ENCODE results near the gene ARID1B.
A peak's percentile ranks its signal among the peaks of the same experiment; 100 is the strongest.

The ARID1B gene

DNA sequence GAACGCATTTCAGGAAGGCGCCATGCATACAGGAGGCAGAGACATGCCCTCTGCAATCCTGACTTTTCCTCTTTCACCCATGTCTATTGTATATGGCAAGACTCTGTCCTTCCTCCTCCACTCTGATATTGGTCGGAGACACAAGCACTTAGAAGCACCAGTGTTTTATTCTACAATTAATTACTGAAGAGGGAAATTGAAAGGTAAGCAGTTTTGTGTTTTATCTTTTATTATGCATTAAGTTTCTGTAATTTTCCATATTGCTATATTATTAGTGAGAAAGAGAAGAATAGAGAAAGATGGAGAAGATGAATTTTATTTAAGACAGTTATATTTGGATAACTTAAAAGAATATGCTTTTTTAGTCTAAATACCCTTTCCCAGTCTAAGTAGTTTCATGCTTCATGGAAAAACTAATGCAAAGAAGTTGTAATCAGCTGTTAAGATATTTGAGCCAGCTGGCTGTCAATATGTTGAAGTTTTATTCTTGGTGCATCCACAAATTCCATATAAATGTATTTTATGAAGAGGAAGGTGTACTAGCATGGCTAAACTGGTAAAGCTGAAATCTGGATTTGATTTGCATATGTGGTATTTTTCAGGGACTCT lies 13.6 kb downstream of the ARID1B start:
- Histone ChIP-seq H4K91ac (ENCODE audit: low read depth, low read length, poor library complexity) (no peak overlapping the region), H3K14ac (ENCODE audit: low read length) (no peak overlapping the region), H2AFZ (ENCODE audit: low read length) (no peak overlapping the region), H2BK120ac (ENCODE audit: low read depth, low read length) (no peak overlapping the region), H3K18ac (ENCODE audit: low read length) (no peak overlapping the region), H3K4me1 (ENCODE audit: control insufficient read depth in 2 of 2, insufficient read depth in 1 of 2, low read depth in 1 of 2, low read length in 2 of 2) (peaks cover 16 to 19% of the 10 kb centered on the region in 2 donors), H2BK12ac (ENCODE audit: low read length) (no peak overlapping the region), H3K27ac (replicated peaks; ENCODE audit: low read length) (no peak overlapping the region), H3K36me3 (replicated peaks in 1 of 2; ENCODE audit: control insufficient read depth in 2 of 2, insufficient read depth in 2 of 2, low read length in 2 of 2) (peaks cover 0 to 8% of the 10 kb centered on the region in 2 donors), H3K4ac (ENCODE audit: low read length) (no peak overlapping the region), H3K9ac (ENCODE audit: low read depth, low read length, poor library complexity) (no peak overlapping the region), H2AK5ac (ENCODE audit: low read depth, low read length) (no peak overlapping the region), H2BK5ac (ENCODE audit: low read length) (no peak overlapping the region), H2BK15ac (ENCODE audit: low read length) (no peak overlapping the region), H3K4me2 (ENCODE audit: insufficient read depth, low read length, poor library complexity, severe bottlenecking) (no peak overlapping the region), H3K4me3 (ENCODE audit: low read length in 2 of 2) (no peak overlapping the region), H3K23ac (ENCODE audit: low read depth, low read length, poor library complexity) (no peak overlapping the region), H4K8ac (ENCODE audit: low read depth, low read length) (no peak overlapping the region), H3K27me3 (ENCODE audit: control insufficient read depth in 3 of 3, insufficient read depth in 3 of 3, low read depth in 1 of 3, low read length in 3 of 3) (no peaks in the 10 kb centered on the region), H3K9me3 (replicated peaks in 1 of 2; ENCODE audit: control insufficient read depth in 2 of 2, insufficient read depth in 1 of 2, low read depth in 1 of 2, low read length in 2 of 2) (no peaks in the 10 kb centered on the region), H3K79me1 (ENCODE audit: low read depth, low read length) (peaks cover 9% of the 10 kb centered on the region)
- DNase-seq (ENCODE audit: low spot score): no peak
- WGBS, 2 donors (ENCODE audit: extremely low coverage in 2 of 2, insufficient read length in 2 of 2, insufficient replicate concordance in 1 of 2): no CpG with 5 or more reads among the region's 3 CpGs

DNA sequence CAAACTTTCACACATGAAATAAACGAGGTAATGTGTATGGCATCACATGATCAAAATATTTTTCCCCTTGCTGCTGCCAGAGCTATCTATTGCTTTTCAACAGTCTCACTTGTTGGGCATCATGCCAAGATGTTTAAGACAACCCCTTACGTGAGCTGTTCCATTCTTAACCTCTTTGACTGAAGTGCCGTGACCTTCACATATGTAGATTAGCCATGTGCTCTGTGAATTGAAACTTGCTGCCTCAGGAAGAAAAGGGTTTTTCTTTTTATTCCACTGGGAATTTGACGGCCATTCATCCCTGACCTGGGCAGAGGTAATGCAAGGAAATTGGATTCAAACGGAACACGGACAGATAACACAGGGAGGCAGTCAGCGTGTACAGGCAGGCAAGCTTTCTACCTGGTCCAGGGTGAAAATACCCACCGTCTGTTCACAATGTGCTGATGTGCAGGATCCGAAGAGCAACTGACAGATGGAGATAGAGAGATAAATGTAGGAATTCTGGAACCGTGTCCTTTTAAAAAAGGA lies 14.2 kb downstream of the ARID1B start:
- Histone ChIP-seq H3K4ac (ENCODE audit: low read length) (no peak overlapping the region), H4K8ac (ENCODE audit: low read depth, low read length) (no peak overlapping the region), H3K14ac (ENCODE audit: low read length) (no peak overlapping the region), H2BK120ac (ENCODE audit: low read depth, low read length) (no peak overlapping the region), H3K27me3 (ENCODE audit: control insufficient read depth in 3 of 3, insufficient read depth in 3 of 3, low read depth in 1 of 3, low read length in 3 of 3) (no peaks in the 10 kb centered on the region), H3K4me1 (ENCODE audit: control insufficient read depth in 2 of 2, insufficient read depth in 1 of 2, low read depth in 1 of 2, low read length in 2 of 2) (peaks cover 16 to 19% of the 10 kb centered on the region in 2 donors), H3K9me3 (replicated peaks in 1 of 2; ENCODE audit: control insufficient read depth in 2 of 2, insufficient read depth in 1 of 2, low read depth in 1 of 2, low read length in 2 of 2) (no peaks in the 10 kb centered on the region), H3K9ac (ENCODE audit: low read depth, low read length, poor library complexity) (no peak overlapping the region), H3K18ac (ENCODE audit: low read length) (no peak overlapping the region), H2BK5ac (ENCODE audit: low read length) (no peak overlapping the region), H3K79me1 (ENCODE audit: low read depth, low read length) (peaks cover 9% of the 10 kb centered on the region), H2BK12ac (ENCODE audit: low read length) (no peak overlapping the region), H3K36me3 (replicated peaks in 1 of 2; ENCODE audit: control insufficient read depth in 2 of 2, insufficient read depth in 2 of 2, low read length in 2 of 2) (peaks cover 0 to 4% of the 10 kb centered on the region in 2 donors), H3K4me2 (ENCODE audit: insufficient read depth, low read length, poor library complexity, severe bottlenecking) (no peak overlapping the region), H3K23ac (ENCODE audit: low read depth, low read length, poor library complexity) (no peak overlapping the region), H2AFZ (ENCODE audit: low read length) (no peak overlapping the region), H3K27ac (replicated peaks; ENCODE audit: low read length) (no peak overlapping the region), H2AK5ac (ENCODE audit: low read depth, low read length) (no peak overlapping the region), H4K91ac (ENCODE audit: low read depth, low read length, poor library complexity) (no peak overlapping the region), H3K4me3 (ENCODE audit: low read length in 2 of 2) (no peak overlapping the region), H2BK15ac (ENCODE audit: low read length) (no peak overlapping the region)
- peak; percentile 24 for DNase-seq (ENCODE audit: low spot score)
- no CpG with 5 or more reads among the region's 10 CpGs for WGBS, 2 donors (ENCODE audit: extremely low coverage in 2 of 2, insufficient read length in 2 of 2, insufficient replicate concordance in 1 of 2)

DNA sequence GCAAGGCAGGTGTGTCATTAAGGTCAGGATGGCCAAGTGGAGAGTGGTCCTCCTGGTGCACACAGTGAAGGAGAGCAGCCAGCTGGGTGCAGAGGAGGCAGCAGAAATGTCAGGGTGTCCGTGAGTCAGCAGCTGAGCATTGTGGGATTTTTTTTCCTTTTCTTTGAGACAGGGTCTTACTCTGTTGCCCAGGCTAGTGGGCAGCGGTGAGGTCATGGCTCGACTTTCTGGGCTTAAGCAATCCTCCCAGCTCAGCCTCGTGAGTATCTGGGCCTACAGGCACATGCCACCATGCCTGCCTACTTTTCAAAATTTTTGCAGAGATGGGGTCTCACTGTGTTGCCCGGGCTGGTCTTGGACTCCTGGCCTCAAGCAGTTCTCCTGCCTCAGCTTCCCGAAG lies 16.0 kb downstream of the ARID1B start:
- WGBS, 2 donors (ENCODE audit: extremely low coverage in 2 of 2, insufficient read length in 2 of 2, insufficient replicate concordance in 1 of 2): no CpG with 5 or more reads among the region's 6 CpGs
- Histone ChIP-seq H2BK15ac (ENCODE audit: low read length) (no peak overlapping the region), H2BK120ac (ENCODE audit: low read depth, low read length) (no peak overlapping the region), H3K4me2 (ENCODE audit: insufficient read depth, low read length, poor library complexity, severe bottlenecking) (no peak overlapping the region), H2AFZ (ENCODE audit: low read length) (no peak overlapping the region), H2BK12ac (ENCODE audit: low read length) (no peak overlapping the region), H3K4me3 (ENCODE audit: low read length in 2 of 2) (no peak overlapping the region), H4K91ac (ENCODE audit: low read depth, low read length, poor library complexity) (no peak overlapping the region), H3K36me3 (replicated peaks in 1 of 2; ENCODE audit: control insufficient read depth in 2 of 2, insufficient read depth in 2 of 2, low read length in 2 of 2) (peaks cover 0 to 13% of the 10 kb centered on the region in 2 donors), H3K14ac (ENCODE audit: low read length) (no peak overlapping the region), H3K4me1 (ENCODE audit: control insufficient read depth in 2 of 2, insufficient read depth in 1 of 2, low read depth in 1 of 2, low read length in 2 of 2) (peaks cover 17 to 19% of the 10 kb centered on the region in 2 donors), H3K9me3 (replicated peaks in 1 of 2; ENCODE audit: control insufficient read depth in 2 of 2, insufficient read depth in 1 of 2, low read depth in 1 of 2, low read length in 2 of 2) (no peaks in the 10 kb centered on the region), H2AK5ac (ENCODE audit: low read depth, low read length) (no peak overlapping the region), H4K8ac (ENCODE audit: low read depth, low read length) (no peak overlapping the region), H3K27ac (replicated peaks; ENCODE audit: low read length) (no peak overlapping the region), H2BK5ac (ENCODE audit: low read length) (no peak overlapping the region), H3K23ac (ENCODE audit: low read depth, low read length, poor library complexity) (no peak overlapping the region), H3K4ac (ENCODE audit: low read length) (no peak overlapping the region), H3K9ac (ENCODE audit: low read depth, low read length, poor library complexity) (no peak overlapping the region), H3K79me1 (ENCODE audit: low read depth, low read length) (peaks cover 15% of the 10 kb centered on the region), H3K18ac (ENCODE audit: low read length) (no peak overlapping the region), H3K27me3 (ENCODE audit: control insufficient read depth in 3 of 3, insufficient read depth in 3 of 3, low read depth in 1 of 3, low read length in 3 of 3) (no peaks in the 10 kb centered on the region)
- DNase-seq (ENCODE audit: low spot score): no peak

DNA sequence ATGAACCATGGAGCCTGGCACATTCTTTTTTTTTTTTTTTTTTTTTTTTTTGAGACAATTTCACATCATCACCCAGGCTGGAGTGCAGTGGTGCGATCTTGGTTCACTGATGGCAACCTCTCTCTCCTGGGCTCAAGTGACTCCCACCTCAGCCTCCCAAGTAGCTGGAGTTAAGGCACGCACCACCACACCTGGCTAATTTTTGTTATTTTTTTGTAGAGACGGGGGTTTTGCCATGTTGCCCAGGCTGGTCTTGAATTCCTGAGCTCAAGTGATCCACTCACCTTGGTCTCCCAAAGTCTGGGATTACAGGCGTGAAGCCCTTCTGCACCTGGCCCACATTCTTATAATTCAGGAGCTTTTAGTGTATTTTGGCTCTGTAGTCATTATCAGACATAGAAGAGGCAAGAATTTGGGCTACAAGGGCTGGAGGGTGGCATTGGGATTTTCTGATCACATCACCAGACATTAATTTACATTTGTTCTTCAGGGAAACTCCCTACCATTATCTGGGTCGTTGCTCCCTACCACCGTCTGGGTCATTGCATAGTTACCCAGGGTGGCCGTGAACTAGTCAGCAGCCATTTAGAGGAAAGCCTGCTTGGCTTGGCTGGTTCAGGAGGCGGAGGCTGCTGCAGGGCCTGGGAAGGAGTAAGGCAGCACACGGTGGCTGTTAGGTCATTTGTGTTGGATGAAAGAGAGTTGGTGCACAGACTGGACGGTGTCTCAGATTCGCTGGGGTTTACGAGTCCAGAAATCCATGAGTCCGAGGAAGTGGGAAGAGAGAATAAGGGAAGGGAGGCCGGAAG lies 17.6 kb downstream of the ARID1B start:
- Histone ChIP-seq H2AFZ (ENCODE audit: low read length) (no peak overlapping the region), H3K27ac (replicated peaks; ENCODE audit: low read length) (no peak overlapping the region), H3K23ac (ENCODE audit: low read depth, low read length, poor library complexity) (peak overlapping the region; percentile 8), H3K27me3 (ENCODE audit: control insufficient read depth in 3 of 3, insufficient read depth in 3 of 3, low read depth in 1 of 3, low read length in 3 of 3) (no peaks in the 10 kb centered on the region), H3K79me1 (ENCODE audit: low read depth, low read length) (peaks cover 18% of the 10 kb centered on the region), H3K36me3 (replicated peaks in 1 of 2; ENCODE audit: control insufficient read depth in 2 of 2, insufficient read depth in 2 of 2, low read length in 2 of 2) (peaks cover 0 to 22% of the 10 kb centered on the region in 2 donors), H3K4me2 (ENCODE audit: insufficient read depth, low read length, poor library complexity, severe bottlenecking) (no peak overlapping the region), H4K91ac (ENCODE audit: low read depth, low read length, poor library complexity) (no peak overlapping the region), H3K4me1 (ENCODE audit: control insufficient read depth in 2 of 2, insufficient read depth in 1 of 2, low read depth in 1 of 2, low read length in 2 of 2) (peaks cover 15 to 16% of the 10 kb centered on the region in 2 donors), H2BK12ac (ENCODE audit: low read length) (no peak overlapping the region), H2BK15ac (ENCODE audit: low read length) (no peak overlapping the region), H3K9me3 (replicated peaks in 1 of 2; ENCODE audit: control insufficient read depth in 2 of 2, insufficient read depth in 1 of 2, low read depth in 1 of 2, low read length in 2 of 2) (no peaks in the 10 kb centered on the region), H4K8ac (ENCODE audit: low read depth, low read length) (no peak overlapping the region), H2AK5ac (ENCODE audit: low read depth, low read length) (no peak overlapping the region), H3K9ac (ENCODE audit: low read depth, low read length, poor library complexity) (no peak overlapping the region), H2BK120ac (ENCODE audit: low read depth, low read length) (no peak overlapping the region), H3K18ac (ENCODE audit: low read length) (no peak overlapping the region), H2BK5ac (ENCODE audit: low read length) (no peak overlapping the region), H3K14ac (ENCODE audit: low read length) (no peak overlapping the region), H3K4ac (ENCODE audit: low read length) (no peak overlapping the region), H3K4me3 (ENCODE audit: low read length in 2 of 2) (no peak overlapping the region)
- no peak for DNase-seq (ENCODE audit: low spot score)
- no CpG with 5 or more reads among the region's 14 CpGs for WGBS, 2 donors (ENCODE audit: extremely low coverage in 2 of 2, insufficient read length in 2 of 2, insufficient replicate concordance in 1 of 2)
